CD14-positive monocyte (primary cell): ENCODE data around the gene MINAR1. TPM values are rescaled to one million over a fixed set of nuclear protein-coding genes. Genes with fewer than 3 reads are reported as not detected.

Experiments
- DNase-seq, 3 donors: peaks; one replicate each; pipeline ENCODE4 v3.0.0-alpha.2; 2011 to 2022
- H2AFZ ChIP-seq: 2 replicates; pipeline ENCODE4 v1.6.0; 2012; ENCODE audit warnings: mild to moderate bottlenecking, low read depth, low read length, inconsistent platforms; ENCODE audit not compliant: insufficient read depth, poor library complexity, severe bottlenecking
- H3K27ac ChIP-seq, 2 donors: 1 replicate in 1 of 2; 2 replicates in 1 of 2; pipeline ENCODE4 v1.5.1; 2012 to 2013; ENCODE audit warnings: low read length in 2 of 2, control low read depth in 1 of 2, inconsistent platforms in 1 of 2, low read depth in 1 of 2, mild to moderate bottlenecking in 1 of 2
- H3K27me3 ChIP-seq, 2 donors: one replicate each; pipeline versions ENCODE4 v1.6.0 to v1.6.1; 2011 to 2013; ENCODE audit warnings: low read length in 2 of 2; ENCODE audit not compliant: control insufficient read depth in 2 of 2, insufficient read depth in 2 of 2
- H3K36me3 ChIP-seq, 2 donors: replicated peaks in 1 of 2; 1 replicate in 1 of 2; 2 replicates in 1 of 2; pipeline versions ENCODE4 v1.5.1 to v1.6.1; 2012 to 2013; ENCODE audit warnings: low read length in 2 of 2, control low read depth in 1 of 2, inconsistent platforms in 1 of 2, mild to moderate bottlenecking in 1 of 2; ENCODE audit not compliant: insufficient read depth in 2 of 2, control insufficient read depth in 1 of 2
- H3K4me1 ChIP-seq, 2 donors: 1 replicate in 1 of 2; 2 replicates in 1 of 2; pipeline versions ENCODE4 v1.5.1 to v1.6.1; 2012 to 2013; ENCODE audit warnings: low read length in 2 of 2, control low read depth in 1 of 2, inconsistent platforms in 1 of 2, mild to moderate bottlenecking in 1 of 2, moderate library complexity in 1 of 2; ENCODE audit not compliant: insufficient read depth in 2 of 2, control insufficient read depth in 1 of 2
- H3K4me2 ChIP-seq: replicated peaks from 2 replicates; pipeline ENCODE3; 2012; ENCODE audit warnings: low read length, moderate library complexity, mild to moderate bottlenecking; ENCODE audit not compliant: poor library complexity, severe bottlenecking; ENCODE audit errors: extremely low read depth
- H3K4me3 ChIP-seq, 3 experiments: fragments of 200-600 bp in 1 of 3; sonication (generic) in 1 of 3; replicated peaks in 1 of 3; 1 replicate in 2 of 3; 2 replicates in 1 of 3; pipeline ENCODE4 v1.5.1; 2011 to 2013; ENCODE audit warnings: low read length in 3 of 3, mild to moderate bottlenecking in 3 of 3, control low read depth in 2 of 3, low read depth in 2 of 3, inconsistent platforms in 1 of 3, moderate library complexity in 1 of 3
- H3K79me2 ChIP-seq: 2 replicates; pipeline ENCODE4 v1.6.0; 2012; ENCODE audit warnings: mild to moderate bottlenecking, control low read depth, inconsistent platforms, low read length, moderate library complexity; ENCODE audit not compliant: insufficient read depth
- H3K9ac ChIP-seq: 2 replicates; pipeline ENCODE4 v1.6.0; 2017; ENCODE audit warnings: low read length, mild to moderate bottlenecking; ENCODE audit not compliant: insufficient read depth, poor library complexity, severe bottlenecking
- H3K9me3 ChIP-seq, 2 donors: replicated peaks in 1 of 2; 1 replicate in 1 of 2; 2 replicates in 1 of 2; pipeline versions ENCODE4 v1.5.1 to v1.6.1; 2012 to 2013; ENCODE audit warnings: low read length in 2 of 2, control low read depth in 1 of 2; ENCODE audit not compliant: control insufficient read depth in 1 of 2, insufficient read depth in 1 of 2
- H4K20me1 ChIP-seq: 2 replicates; pipeline ENCODE4 v1.6.0; 2012; ENCODE audit warnings: mild to moderate bottlenecking, low read length, control low read depth, moderate library complexity; ENCODE audit not compliant: insufficient read depth
- H3K27ac Mint-ChIP-seq, 7 donors: one replicate each; pipeline ENCODE4 v1.8.0; 2020; ENCODE audit warnings: mild to moderate bottlenecking in 7 of 7, mixed read lengths in 7 of 7, moderate library complexity in 6 of 7, inconsistent platforms in 2 of 7
- H3K27me3 Mint-ChIP-seq, 3 donors: one replicate each; pipeline ENCODE4 v1.8.0; 2021 to 2022; ENCODE audit warnings: low read depth in 3 of 3, mild to moderate bottlenecking in 3 of 3, mixed read lengths in 3 of 3, moderate library complexity in 3 of 3, inconsistent platforms in 1 of 3
- H3K36me3 Mint-ChIP-seq, 2 donors: one replicate each; pipeline ENCODE4 v1.8.0; 2020; ENCODE audit warnings: mixed read lengths in 2 of 2, inconsistent platforms in 1 of 2, mild to moderate bottlenecking in 1 of 2
- H3K4me1 Mint-ChIP-seq: one replicate; pipeline ENCODE4 v1.8.0; 2020; ENCODE audit warnings: mild to moderate bottlenecking, mixed read lengths
- H3K4me3 Mint-ChIP-seq, 2 donors: one replicate each; pipeline ENCODE4 v1.8.0; 2020; ENCODE audit warnings: mild to moderate bottlenecking in 2 of 2, mixed read lengths in 2 of 2, moderate library complexity in 1 of 2
- H3K9me3 Mint-ChIP-seq, 7 donors: one replicate each; pipeline ENCODE4 v1.8.0; 2020 to 2022; ENCODE audit warnings: mixed read lengths in 7 of 7, mild to moderate bottlenecking in 6 of 7, moderate library complexity in 6 of 7, inconsistent platforms in 2 of 7
- WGBS: methylation state at CpG from one replicate; pipeline ENCODE4 v1.1.5; 2013; ENCODE audit warnings: missing lambda C conversion rate; ENCODE audit not compliant: insufficient coverage; 5-methylcytosine and 5-hydroxymethylcytosine counted together
- intact Hi-C, 2 donors: fragments of 100-400 bp; cut with micrococcal nuclease; formaldehyde crosslinking; loops; one replicate each; pipeline versions ENCODE4 v1.15.0 to v1.15.1; 2023
- polyA plus RNA-seq, 3 donors: library from polyadenylated mRNA; depleted of rRNA in 1 of 3; unstranded in 2 of 3; stranded (reverse) in 1 of 3; fragments of 300-500 nt in 2 of 3; fragments of >200 nt in 1 of 3; fragmentation: Illumina TruSeq in 2 of 3; gene quantifications; 1 replicate in 2 of 3; 2 replicates in 1 of 3; pipeline ENCODE4 v1.2.3, GENCODE V29; 2012 to 2021
- TF ChIP-seq, protein P1 (sequence below): fragments of 200-600 bp; IDR thresholded peaks from one replicate; pipeline ENCODE4 v1.8.0; 2022; ENCODE audit warnings: antibody characterized with exemption, mild to moderate bottlenecking

MINAR1 gene
- polyA plus RNA-seq, 3 donors = 0.04 to 0.19 TPM; not detected in 1

DNA sequence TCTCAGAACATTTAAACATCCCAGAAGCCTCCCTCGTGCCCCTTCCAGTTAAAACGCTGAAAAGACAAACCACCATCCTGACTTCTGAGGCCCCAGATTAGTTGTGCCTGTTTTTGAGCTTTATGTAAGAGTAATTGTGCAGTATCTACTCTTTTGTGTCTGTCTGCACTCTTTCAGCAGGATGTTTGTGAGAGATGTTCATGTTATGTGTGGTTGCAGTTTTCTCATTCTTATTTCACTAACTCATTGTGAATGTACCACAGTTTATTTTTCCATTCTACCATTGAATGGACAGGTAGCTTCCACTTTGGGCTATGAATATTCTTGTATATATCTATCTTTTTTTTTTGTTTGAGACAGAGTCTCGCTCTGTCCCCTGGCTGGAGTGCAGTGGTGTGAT is 40.3 kb downstream of the MINAR1 start:
- Histone ChIP-seq H3K9ac (no peak overlapping the region), H3K27ac (no peak overlapping the region), H3K36me3 (no peaks in the 10 kb centered on the region), H3K4me2 (no peak overlapping the region), H3K4me1 (no peaks in the 10 kb centered on the region), H3K4me3 (no peak overlapping the region), H4K20me1 (no peaks in the 10 kb centered on the region), H3K9me3 (no peaks in the 10 kb centered on the region), H3K79me2 (no peaks in the 10 kb centered on the region), H2AFZ (no peak overlapping the region), H3K27me3 (no peaks in the 10 kb centered on the region)
- Mint-ChIP-seq H3K27me3 (peaks cover 0 to 2% (median 0%) of the 10 kb centered on the region in 3 donors), H3K36me3 (no peaks in the 10 kb centered on the region), H3K9me3 (peaks cover 0 to 2% (median 0%) of the 10 kb centered on the region in 7 donors), H3K4me1 (no peaks in the 10 kb centered on the region), H3K4me3 (no peak overlapping the region), H3K27ac (no peak overlapping the region)
- intact Hi-C loops = no loop called here
- DNase-seq = no peak
- TF ChIP-seq, protein P1, sequence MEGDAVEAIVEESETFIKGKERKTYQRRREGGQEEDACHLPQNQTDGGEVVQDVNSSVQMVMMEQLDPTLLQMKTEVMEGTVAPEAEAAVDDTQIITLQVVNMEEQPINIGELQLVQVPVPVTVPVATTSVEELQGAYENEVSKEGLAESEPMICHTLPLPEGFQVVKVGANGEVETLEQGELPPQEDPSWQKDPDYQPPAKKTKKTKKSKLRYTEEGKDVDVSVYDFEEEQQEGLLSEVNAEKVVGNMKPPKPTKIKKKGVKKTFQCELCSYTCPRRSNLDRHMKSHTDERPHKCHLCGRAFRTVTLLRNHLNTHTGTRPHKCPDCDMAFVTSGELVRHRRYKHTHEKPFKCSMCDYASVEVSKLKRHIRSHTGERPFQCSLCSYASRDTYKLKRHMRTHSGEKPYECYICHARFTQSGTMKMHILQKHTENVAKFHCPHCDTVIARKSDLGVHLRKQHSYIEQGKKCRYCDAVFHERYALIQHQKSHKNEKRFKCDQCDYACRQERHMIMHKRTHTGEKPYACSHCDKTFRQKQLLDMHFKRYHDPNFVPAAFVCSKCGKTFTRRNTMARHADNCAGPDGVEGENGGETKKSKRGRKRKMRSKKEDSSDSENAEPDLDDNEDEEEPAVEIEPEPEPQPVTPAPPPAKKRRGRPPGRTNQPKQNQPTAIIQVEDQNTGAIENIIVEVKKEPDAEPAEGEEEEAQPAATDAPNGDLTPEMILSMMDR = no peak
- no CpG with 5 or more reads among the region's 3 CpGs for WGBS

DNA sequence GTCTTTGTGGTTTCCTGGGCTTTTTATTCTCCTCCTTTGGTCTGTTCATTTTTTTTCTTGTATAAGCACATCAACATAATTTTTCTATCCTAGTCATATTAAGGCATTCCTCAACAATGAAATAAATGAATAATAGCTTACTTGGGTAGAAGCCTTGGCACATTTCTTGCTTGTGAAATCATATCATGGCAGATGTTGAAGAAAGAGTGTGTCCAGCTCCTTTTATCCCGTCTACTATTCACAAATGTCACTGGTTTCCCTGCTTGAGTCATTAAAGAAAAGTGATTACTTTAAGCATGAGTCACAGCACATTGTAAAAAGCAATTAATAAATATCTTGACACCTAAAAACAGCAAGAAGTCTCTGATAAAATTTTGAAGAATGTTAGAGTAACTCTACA is 42.1 kb downstream of the MINAR1 start:
- no peaks in the 10 kb centered on the region for H4K20me1 ChIP-seq
- H3K27me3 Mint-ChIP-seq = peaks cover 0 to 5% (median 2%) of the 10 kb centered on the region in 3 donors
- no peak overlapping the region for H2AFZ ChIP-seq
- H3K27ac Mint-ChIP-seq = no peak overlapping the region
- TF ChIP-seq, protein P1 = no peak
- H3K4me3 Mint-ChIP-seq = no peak overlapping the region
- H3K27me3 ChIP-seq = no peaks in the 10 kb centered on the region
- no peaks in the 10 kb centered on the region for H3K9me3 ChIP-seq
- H3K36me3 ChIP-seq = no peaks in the 10 kb centered on the region
- peaks cover 0 to 5% (median 0%) of the 10 kb centered on the region in 7 donors for H3K9me3 Mint-ChIP-seq
- no peaks in the 10 kb centered on the region for H3K4me1 Mint-ChIP-seq
- DNase-seq = no peak
- WGBS = no CpG with 5 or more reads among the region's 1 CpG
- H3K4me2 ChIP-seq = no peak overlapping the region
- no peak overlapping the region for H3K4me3 ChIP-seq
- no peaks in the 10 kb centered on the region for H3K79me2 ChIP-seq
- intact Hi-C loops = no loop called here
- H3K9ac ChIP-seq = no peak overlapping the region
- no peaks in the 10 kb centered on the region for H3K36me3 Mint-ChIP-seq
- H3K27ac ChIP-seq = no peak overlapping the region
- H3K4me1 ChIP-seq = no peaks in the 10 kb centered on the region
